ENCODE measurements around the gene ULK3.

- TF ChIP-seq, protein P1, sequence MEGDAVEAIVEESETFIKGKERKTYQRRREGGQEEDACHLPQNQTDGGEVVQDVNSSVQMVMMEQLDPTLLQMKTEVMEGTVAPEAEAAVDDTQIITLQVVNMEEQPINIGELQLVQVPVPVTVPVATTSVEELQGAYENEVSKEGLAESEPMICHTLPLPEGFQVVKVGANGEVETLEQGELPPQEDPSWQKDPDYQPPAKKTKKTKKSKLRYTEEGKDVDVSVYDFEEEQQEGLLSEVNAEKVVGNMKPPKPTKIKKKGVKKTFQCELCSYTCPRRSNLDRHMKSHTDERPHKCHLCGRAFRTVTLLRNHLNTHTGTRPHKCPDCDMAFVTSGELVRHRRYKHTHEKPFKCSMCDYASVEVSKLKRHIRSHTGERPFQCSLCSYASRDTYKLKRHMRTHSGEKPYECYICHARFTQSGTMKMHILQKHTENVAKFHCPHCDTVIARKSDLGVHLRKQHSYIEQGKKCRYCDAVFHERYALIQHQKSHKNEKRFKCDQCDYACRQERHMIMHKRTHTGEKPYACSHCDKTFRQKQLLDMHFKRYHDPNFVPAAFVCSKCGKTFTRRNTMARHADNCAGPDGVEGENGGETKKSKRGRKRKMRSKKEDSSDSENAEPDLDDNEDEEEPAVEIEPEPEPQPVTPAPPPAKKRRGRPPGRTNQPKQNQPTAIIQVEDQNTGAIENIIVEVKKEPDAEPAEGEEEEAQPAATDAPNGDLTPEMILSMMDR (IDR thresholded peaks at IDR 0.05), result no peak
- TF ChIP-seq POLR2A (IDR thresholded peaks at IDR 0.05), result no peak
- no peak for TF ChIP-seq POLR2AphosphoS5 (IDR thresholded peaks at IDR 0.05)
Observed at GRCh38 chr15:74792227-74793016, 50.5 kb downstream of the ULK3 start.
